Lower leg skin (tissue), 4 donors: ENCODE results near the gene TUFT1. TPM values are rescaled to one million over a fixed set of nuclear protein-coding genes. Genes with fewer than 3 reads are reported as not detected.

ENCODE experiments used
- DNase-seq, 2 donors: peaks; one replicate each; pipeline ENCODE4 v3.0.0-alpha.2; 2019; ENCODE audit warnings: low spot score in 2 of 2
- H3K4me3 ChIP-seq: fragments of 200-600 bp; sonication (generic); 2 replicates; pipeline ENCODE4 v1.5.1; 2017; ENCODE audit warnings: mild to moderate bottlenecking, low read depth; ENCODE audit not compliant: poor library complexity, severe bottlenecking
- POLR2A ChIP-seq, 2 donors: fragments of 450-650 bp; IDR thresholded peaks; one replicate each; pipeline ENCODE4 v1.6.1; 2016 to 2017; ENCODE audit warnings: antibody characterized with exemption in 2 of 2, mild to moderate bottlenecking in 1 of 2, moderate library complexity in 1 of 2
- whole genome bisulfite sequencing, 2 donors: methylation state at CpG; one replicate each; pipeline ENCODE4 v1.1.5; 2018; 5-methylcytosine and 5-hydroxymethylcytosine counted together
- intact Hi-C: fragments of 100-400 bp; cut with DNase I; formaldehyde crosslinking; loops from one replicate; pipeline ENCODE4 v1.15.0; 2023; ENCODE audit warnings: low total_unique reads
- total RNA-seq, 4 donors: library from RNA; depleted of rRNA; stranded (reverse); fragments of >200 nt; gene quantifications; one replicate each; pipeline ENCODE4 v1.1.0, GENCODE V29; 2016
- TF ChIP-seq, protein P1 (sequence below), 3 donors: fragments of 450-650 bp; IDR thresholded peaks; one replicate each; pipeline ENCODE4 v1.5.1; 2016; ENCODE audit warnings: antibody characterized with exemption in 3 of 3, mild to moderate bottlenecking in 3 of 3, moderate library complexity in 2 of 3

TUFT1 gene
- total RNA-seq, 4 donors from 2014 or later, result 140 to 186 (median 161) TPM

DNA sequence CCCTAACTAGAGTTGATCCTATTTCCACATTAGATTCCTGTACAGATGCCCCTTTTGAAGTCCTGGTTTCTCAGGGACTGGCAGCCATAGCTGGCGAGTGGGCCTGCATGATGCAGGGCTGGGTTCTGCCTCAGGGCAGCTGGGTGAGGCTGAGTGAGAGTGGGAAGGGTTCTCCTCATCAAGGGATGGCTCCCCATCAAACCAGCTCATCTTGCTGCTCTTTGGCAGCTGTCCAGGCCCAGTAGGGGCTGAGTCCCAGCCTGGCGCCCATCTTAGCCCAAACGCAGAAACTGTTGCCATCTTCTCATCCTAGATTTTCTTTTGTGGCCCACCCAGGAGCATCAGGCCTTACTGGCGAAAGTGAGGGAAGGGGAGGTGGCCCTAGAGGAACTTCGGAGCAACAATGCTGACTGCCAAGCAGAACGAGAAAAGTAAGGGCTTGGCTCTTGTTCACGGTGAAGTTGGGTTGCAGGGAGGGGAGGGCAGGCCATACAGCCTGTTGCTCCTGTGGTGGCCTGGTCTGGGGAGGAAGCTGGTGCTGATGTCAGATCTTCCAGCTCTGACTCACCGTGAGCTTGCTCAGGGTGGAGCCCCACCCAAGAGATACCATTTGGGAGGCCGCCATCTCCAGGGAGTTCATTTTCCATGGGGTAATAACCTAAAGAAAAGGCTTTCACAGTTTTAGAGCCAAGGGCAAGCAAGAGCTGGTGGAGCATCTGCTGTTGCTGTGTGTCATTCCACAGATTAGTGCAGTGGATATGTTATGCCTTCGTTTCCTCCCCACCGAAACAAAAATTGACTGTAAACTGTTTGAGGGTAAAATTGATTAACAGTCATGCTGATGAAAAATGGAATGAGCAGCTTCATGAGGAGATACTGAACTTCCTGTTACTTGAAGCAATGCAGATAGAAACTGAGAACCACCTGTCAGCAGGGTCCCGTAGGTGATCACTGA is 34.7 kb downstream of the TUFT1 start:
- peak in 1 of 2 donors; percentile 54 for DNase-seq
- TF ChIP-seq, protein P1, sequence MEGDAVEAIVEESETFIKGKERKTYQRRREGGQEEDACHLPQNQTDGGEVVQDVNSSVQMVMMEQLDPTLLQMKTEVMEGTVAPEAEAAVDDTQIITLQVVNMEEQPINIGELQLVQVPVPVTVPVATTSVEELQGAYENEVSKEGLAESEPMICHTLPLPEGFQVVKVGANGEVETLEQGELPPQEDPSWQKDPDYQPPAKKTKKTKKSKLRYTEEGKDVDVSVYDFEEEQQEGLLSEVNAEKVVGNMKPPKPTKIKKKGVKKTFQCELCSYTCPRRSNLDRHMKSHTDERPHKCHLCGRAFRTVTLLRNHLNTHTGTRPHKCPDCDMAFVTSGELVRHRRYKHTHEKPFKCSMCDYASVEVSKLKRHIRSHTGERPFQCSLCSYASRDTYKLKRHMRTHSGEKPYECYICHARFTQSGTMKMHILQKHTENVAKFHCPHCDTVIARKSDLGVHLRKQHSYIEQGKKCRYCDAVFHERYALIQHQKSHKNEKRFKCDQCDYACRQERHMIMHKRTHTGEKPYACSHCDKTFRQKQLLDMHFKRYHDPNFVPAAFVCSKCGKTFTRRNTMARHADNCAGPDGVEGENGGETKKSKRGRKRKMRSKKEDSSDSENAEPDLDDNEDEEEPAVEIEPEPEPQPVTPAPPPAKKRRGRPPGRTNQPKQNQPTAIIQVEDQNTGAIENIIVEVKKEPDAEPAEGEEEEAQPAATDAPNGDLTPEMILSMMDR (IDR thresholded peaks at IDR 0.05), result no peak
- TF ChIP-seq POLR2A (IDR thresholded peaks at IDR 0.05), result no peak
- intact Hi-C loops, result no loop called here
- 50 to 57% methylated on average over 12 of the region's 12 CpGs for WGBS, 2 donors
- no peak overlapping the region for H3K4me3 ChIP-seq

DNA sequence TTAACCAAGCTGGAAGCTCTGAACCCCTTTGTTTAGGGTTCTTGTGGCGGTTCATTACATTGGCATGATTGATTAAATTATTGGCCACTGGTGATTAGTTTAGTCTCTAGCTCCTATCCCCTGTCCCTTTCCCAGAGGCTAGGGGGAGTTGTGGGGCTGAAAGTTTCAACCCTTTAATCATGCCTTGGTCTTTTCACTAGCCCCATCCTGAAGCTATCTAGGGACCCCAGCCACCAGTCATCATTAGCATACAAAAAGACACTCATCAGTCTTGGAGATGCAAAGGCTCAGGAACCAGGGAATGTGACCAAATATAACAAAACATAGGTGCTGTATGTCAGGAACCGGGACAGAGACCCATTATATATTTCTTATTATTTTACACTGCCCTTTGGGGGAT is 37.1 kb downstream of the TUFT1 start:
- TF ChIP-seq, protein P1 (IDR thresholded peaks at IDR 0.05), result no peak
- no peak for TF ChIP-seq POLR2A (IDR thresholded peaks at IDR 0.05)
- H3K4me3 ChIP-seq, result no peak overlapping the region
- intact Hi-C loops, result no loop called here
- 94 to 100% methylated on average over 2 of the region's 2 CpGs for WGBS, 2 donors
- no peak for DNase-seq

DNA sequence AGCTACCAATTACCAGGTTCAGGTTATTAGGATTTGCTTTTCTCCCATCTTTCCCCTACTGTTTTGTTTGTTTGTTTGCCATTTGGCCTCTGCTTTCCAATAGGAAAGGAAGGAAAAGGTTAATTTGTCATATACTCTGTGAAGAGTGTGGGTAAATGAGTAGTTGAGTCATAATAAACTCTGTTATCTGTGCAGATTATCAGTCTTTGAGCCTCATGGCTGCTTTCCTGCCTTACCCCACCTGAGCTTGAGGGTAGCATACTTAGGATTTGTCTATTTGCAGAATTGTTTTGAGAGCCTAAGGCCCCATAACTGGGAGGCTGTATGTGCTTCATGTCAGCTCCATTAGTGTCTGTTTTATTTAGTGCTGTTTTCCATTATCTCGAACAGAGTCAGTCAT is 38.8 kb downstream of the TUFT1 start:
- no peak for DNase-seq
- TF ChIP-seq POLR2A (IDR thresholded peaks at IDR 0.05), result no peak
- TF ChIP-seq, protein P1 (IDR thresholded peaks at IDR 0.05), result no peak
- no peak overlapping the region for H3K4me3 ChIP-seq
- WGBS, 2 donors, result 50 to 57% methylated on average over 1 of the region's 1 CpG
- intact Hi-C loops, result no loop called here

DNA sequence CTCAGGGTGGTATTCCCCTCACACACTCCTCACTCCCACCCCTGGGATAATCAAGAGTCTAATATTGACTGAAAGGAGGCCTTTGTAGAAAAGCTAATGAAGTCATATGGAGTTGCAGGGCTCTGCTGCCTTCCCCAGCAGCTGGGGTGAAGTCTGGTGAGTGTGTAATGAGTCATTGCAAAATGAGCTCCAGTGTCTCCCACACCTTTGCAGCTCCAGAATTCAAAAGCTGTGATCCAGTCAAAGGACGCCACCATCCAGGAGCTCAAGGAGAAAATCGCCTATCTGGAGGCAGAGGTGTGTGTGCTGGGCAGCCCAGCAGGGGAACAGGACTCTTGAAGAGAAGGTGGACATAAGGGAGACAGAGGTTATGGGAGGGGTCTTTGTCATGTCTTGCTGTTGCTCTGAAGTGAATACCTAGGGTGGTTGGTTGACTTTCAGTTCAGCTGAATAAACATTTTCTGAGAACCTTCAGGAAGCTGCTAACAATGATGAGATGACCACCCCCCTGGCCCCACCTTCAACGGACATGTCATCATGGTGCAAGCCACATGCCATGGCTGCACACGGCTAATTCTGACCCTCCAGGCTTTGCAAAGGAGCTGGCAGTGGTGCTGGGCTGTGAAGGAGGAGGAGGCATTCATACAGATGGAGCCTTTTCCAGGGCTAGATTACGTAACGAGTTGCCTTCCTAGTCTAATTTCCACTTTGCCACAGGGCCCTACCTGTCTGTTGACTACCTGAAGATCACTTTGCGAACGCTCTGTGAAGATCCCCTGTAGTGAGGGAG is 39.5 kb downstream of the TUFT1 start:
- DNase-seq, result no peak
- 50 to 67% methylated on average over 8 of the region's 8 CpGs for WGBS, 2 donors
- no peak for TF ChIP-seq POLR2A (IDR thresholded peaks at IDR 0.05)
- TF ChIP-seq, protein P1 (IDR thresholded peaks at IDR 0.05), result no peak
- no peak overlapping the region for H3K4me3 ChIP-seq
- intact Hi-C loops, result no loop called here

DNA sequence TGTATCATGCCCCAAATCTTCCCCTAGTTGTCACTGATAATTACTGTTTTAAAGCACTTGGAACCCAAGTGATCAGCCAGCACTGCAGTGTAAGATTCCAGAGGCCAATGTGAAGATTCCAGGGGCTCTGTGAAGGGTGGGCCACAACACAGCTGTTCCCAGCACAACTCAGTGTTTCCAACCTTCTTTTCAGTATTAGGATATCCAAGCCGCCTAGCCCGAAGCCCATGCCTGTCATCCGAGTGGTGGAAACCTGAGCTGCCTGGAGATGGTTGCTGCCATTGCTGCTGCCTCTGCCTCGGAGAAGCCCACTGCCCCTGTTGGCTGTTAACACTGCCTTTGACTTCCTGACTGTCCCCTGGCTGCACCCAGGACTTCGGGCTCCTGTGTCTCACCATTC is 41.3 kb downstream of the TUFT1 start:
- intact Hi-C loops, result no loop called here
- 50 to 77% methylated on average over 5 of the region's 5 CpGs for WGBS, 2 donors
- no peak overlapping the region for H3K4me3 ChIP-seq
- TF ChIP-seq POLR2A (IDR thresholded peaks at IDR 0.05), result no peak
- TF ChIP-seq, protein P1 (IDR thresholded peaks at IDR 0.05), result no peak
- DNase-seq, result no peak
